Measurements from ENCODE around the gene DCHS2. TPM values are rescaled to one million over a fixed set of nuclear protein-coding genes. Genes with fewer than 3 reads are reported as not detected.

Gene DCHS2, protein sequence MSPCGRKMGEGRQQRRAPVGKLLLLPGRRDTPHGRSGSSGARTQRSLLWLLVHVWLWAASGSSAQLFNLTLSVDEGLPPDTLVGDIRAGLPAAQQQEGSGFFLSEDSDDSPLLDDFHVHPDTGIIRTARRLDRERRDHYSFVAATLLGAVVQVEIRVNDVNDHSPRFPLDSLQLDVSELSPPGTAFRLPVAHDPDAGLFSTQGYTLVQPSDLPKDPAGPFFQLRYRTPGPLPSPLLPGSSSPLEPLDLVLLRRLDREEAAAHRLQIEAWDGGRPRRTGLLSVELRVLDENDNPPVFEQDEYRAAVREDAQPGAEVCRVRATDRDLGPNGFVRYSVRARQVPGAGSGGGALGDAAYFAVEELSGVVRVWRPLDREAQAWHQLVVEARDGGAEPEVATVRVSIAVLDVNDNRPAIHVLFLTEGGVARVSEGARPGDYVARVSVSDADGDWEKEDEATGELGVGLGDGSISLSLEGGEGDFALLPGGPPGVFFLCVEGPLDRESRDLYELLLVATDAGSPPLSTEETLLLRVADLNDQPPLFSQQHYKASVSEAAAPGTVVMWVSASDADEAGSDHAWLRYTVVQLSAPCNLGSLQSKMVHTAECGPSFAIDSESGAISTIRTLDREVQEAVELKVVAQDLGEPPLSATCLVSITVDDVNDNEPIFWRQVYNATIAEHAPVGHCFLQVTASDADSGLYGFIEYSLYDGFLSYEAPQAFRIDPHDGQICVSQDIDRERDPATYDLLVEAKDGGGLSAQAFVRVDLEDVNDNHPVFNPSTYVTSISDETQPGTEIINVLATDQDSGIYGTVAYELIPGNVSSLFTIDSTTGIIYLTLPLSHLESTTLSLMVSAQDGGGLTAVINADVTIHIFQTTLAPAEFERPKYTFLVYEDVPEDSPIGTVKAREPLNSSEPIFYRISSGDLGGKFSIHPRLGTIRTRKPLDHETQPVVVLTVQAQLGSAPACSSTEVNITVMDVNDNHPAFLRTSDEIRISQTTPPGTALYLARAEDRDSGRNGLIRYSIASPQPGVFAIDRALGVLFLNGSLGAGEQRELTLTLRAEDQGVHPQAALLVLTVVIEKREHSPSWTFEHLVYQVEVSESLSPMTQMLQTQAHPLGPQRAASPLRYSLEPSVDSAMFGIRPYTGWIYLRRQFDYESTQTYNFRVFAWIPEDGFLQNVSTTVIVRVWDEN (N-terminal part only)
- total RNA-seq: 4.1 to 5.1 TPM (median 4.8 TPM) in 3 replicates

GRCh38 chr4:154491341-154492271, at the start of gene DCHS2:
Gene DCHS2, minus strand, starts transcription at chr4:154491799. Its CDS starts 444 bp downstream, at chr4:154491355.
- DNase-seq (ENCODE audit: low spot score in 2 of 2, unreplicated experiment in 2 of 2): peak; percentile 34 to 54
- Mint-ChIP-seq H3K27ac (peak within 1 kb of the TSS; percentile 45), H3K36me3 (no peaks in the 10 kb centered on the region), H3K4me1 (peaks cover 11% of the 10 kb centered on the region), H3K9me3 (no peaks in the 10 kb centered on the region), H3K27me3 (ENCODE audit: low read depth) (peaks cover 58% of the 10 kb centered on the region), H3K4me3 (peak within 1 kb of the TSS; percentile 78)
- no peak for TF ChIP-seq CTCF (IDR thresholded peaks at IDR 0.05; ENCODE audit: unreplicated experiment)

GRCh38 chr4:154534296-154534695, 42.7 kb upstream of the DCHS2 start:
- Mint-ChIP-seq H3K27me3 (ENCODE audit: low read depth) (no peaks in the 10 kb centered on the region), H3K36me3 (peaks cover 7% of the 10 kb centered on the region), H3K9me3 (no peaks in the 10 kb centered on the region), H3K4me3 (no peak overlapping the region), H3K27ac (no peak overlapping the region), H3K4me1 (peaks cover 10% of the 10 kb centered on the region)
- no peak for TF ChIP-seq CTCF (IDR thresholded peaks at IDR 0.05; ENCODE audit: unreplicated experiment)
- DNase-seq (ENCODE audit: low spot score in 2 of 2, unreplicated experiment in 2 of 2): no peak

DNA sequence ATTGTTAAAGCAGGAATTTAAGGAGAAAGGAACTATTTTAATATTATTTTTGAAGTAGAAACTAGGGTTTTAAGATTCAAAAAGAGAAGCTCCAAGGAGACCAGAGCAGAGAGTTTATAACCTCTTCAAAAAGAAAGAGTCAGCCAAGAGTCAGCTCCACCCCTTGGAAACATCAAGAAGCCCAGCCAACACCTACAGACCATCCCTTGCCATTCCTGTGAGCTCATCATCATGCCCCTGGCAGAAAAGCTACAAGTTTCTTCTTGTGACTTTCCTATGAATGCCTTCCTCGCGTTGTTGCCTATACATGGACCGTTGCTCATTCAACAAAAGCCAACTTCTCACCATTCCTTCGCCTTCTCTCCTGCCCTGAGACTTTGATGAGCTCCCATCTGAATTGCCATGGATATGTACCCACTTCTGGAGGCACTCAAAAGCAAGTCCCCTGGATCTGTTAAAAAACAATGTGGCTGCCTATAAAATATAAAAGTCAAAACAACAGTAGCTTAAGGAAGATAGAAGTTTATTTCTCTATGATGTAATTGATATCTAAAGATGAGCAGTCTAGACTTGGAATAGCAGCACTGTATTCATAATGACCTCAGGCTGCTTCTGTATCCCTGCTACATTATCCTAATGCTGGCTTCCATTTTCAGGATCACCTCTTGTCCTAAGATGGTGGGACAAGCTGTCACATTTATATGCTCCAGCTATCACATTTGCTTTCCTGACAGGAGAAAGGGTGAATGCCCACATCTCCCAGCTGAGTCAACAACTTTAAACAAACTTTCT, 38.3 kb upstream of the DCHS2 start:
- no peak for DNase-seq (ENCODE audit: low spot score in 2 of 2, unreplicated experiment in 2 of 2)
- TF ChIP-seq CTCF (IDR thresholded peaks at IDR 0.05; ENCODE audit: unreplicated experiment): no peak
- H3K27ac Mint-ChIP-seq: peak overlapping the region; percentile 74
- peaks cover 18% of the 10 kb centered on the region for H3K27me3 Mint-ChIP-seq (ENCODE audit: low read depth)
- H3K9me3 Mint-ChIP-seq: no peaks in the 10 kb centered on the region
- peak overlapping the region; percentile 12 for H3K4me3 Mint-ChIP-seq
- no peaks in the 10 kb centered on the region for H3K36me3 Mint-ChIP-seq
- H3K4me1 Mint-ChIP-seq: peaks cover 21% of the 10 kb centered on the region

- Mint-ChIP-seq H3K4me3 (no peak overlapping the region), H3K9me3 (no peaks in the 10 kb centered on the region), H3K27me3 (ENCODE audit: low read depth) (peaks cover 20% of the 10 kb centered on the region), H3K27ac (no peak overlapping the region), H3K4me1 (peaks cover 21% of the 10 kb centered on the region), H3K36me3 (no peaks in the 10 kb centered on the region)
- DNase-seq (ENCODE audit: low spot score in 2 of 2, unreplicated experiment in 2 of 2): no peak
- TF ChIP-seq CTCF (IDR thresholded peaks at IDR 0.05; ENCODE audit: unreplicated experiment): no peak
Observed at GRCh38 chr4:154528869-154529268, 37.3 kb upstream of the DCHS2 start.

All from mesothelial cell of epicardium (in vitro differentiated cells).